GM12873 (cell line): ENCODE results near the gene SIK3.

ENCODE experiments used
- CTCF ChIP-seq: IDR thresholded peaks from 2 replicates; pipeline ENCODE4 v1.5.1; 2012; ENCODE audit warnings: low read depth, mild to moderate bottlenecking, moderate library complexity, low read length, control low read depth; ENCODE audit not compliant: insufficient read depth; ENCODE audit errors: missing control alignments

SIK3 gene

GRCh38 chr11:116932181-116932580, 166.0 kb downstream of the SIK3 start:
- no peak for TF ChIP-seq CTCF

GRCh38 chr11:116931206-116931953, 166.8 kb downstream of the SIK3 start:
- no peak for TF ChIP-seq CTCF

GRCh38 chr11:116930586-116930985, 167.6 kb downstream of the SIK3 start:
- TF ChIP-seq CTCF = no peak

GRCh38 chr11:116930177-116930576, 168.1 kb downstream of the SIK3 start:
- TF ChIP-seq CTCF = no peak

GRCh38 chr11:116929414-116930090, 168.7 kb downstream of the SIK3 start:
- TF ChIP-seq CTCF = no peak

- no peak for TF ChIP-seq CTCF
Observed at GRCh38 chr11:116928845-116929244, 169.4 kb downstream of the SIK3 start.

GRCh38 chr11:116928102-116928777, 170.0 kb downstream of the SIK3 start:
- TF ChIP-seq CTCF = no peak
